ENCODE results near the gene KIFC1. TPM values are rescaled to one million over a fixed set of nuclear protein-coding genes. Genes with fewer than 3 reads are reported as not detected.
A peak's percentile ranks its signal among the peaks of the same experiment; 100 is the strongest.

KIFC1 gene
- total and polyA plus RNA-seq, 9 of the 15 experiments (the other 6 are each of a cell fraction or from before 2014, with no cell fraction given), result 1.3 to 95.2 (median 76.9) TPM

GRCh38 chr6:33391278-33391921, at the start of gene KIFC1 (continued):
- TF ChIP-seq AFF1 (IDR thresholded peaks at IDR 0.05; ENCODE audit: low read depth in 1 of 2, partially characterized antibody in 2 of 2) (no peak), PHF8 (IDR thresholded peaks at IDR 0.05; ENCODE audit: borderline replicate concordance, low read length) (peak; percentile 53; the same call in 1 of the 2 replicates), ZNF57 (CRISPR knock-in tag; IDR thresholded peaks at IDR 0.05) (no peak), SAP30 (IDR thresholded peaks at IDR 0.05; ENCODE audit: borderline replicate concordance, insufficient read depth, low read depth, low read length, poor library complexity, severe bottlenecking) (no peak), ZNF175 (CRISPR knock-in tag; IDR thresholded peaks at IDR 0.05; ENCODE audit: low read depth) (no peak), HDAC8 (tag; IDR thresholded peaks at IDR 0.05) (no peak), CHD4 (IDR thresholded peaks at IDR 0.05; ENCODE audit: insufficient read depth, insufficient replicate concordance, low read depth, low read length, poor library complexity, severe bottlenecking) (no peak), MYNN (IDR thresholded peaks at IDR 0.05) (peak; percentile 8; the same call in 1 of the 2 replicates), MYNN (CRISPR knock-in tag; IDR thresholded peaks at IDR 0.05) (no peak), NBN (IDR thresholded peaks at IDR 0.05; ENCODE audit: low read depth) (peak; percentile 90), HDAC3 (IDR thresholded peaks at IDR 0.05; ENCODE audit: borderline replicate concordance, partially characterized antibody) (no peak), ZNF197 (CRISPR knock-in tag; IDR thresholded peaks at IDR 0.05; ENCODE audit: low read depth) (0 out of 2 replicates have a peak, but pooled peaks have one; percentile 64), ZNF518B (CRISPR knock-in tag; IDR thresholded peaks at IDR 0.05) (no peak), RBM14 (IDR thresholded peaks at IDR 0.05; ENCODE audit: borderline replicate concordance, insufficient read depth, low read depth, low read length) (no peak)
- TF ChIP-seq, protein P1, sequence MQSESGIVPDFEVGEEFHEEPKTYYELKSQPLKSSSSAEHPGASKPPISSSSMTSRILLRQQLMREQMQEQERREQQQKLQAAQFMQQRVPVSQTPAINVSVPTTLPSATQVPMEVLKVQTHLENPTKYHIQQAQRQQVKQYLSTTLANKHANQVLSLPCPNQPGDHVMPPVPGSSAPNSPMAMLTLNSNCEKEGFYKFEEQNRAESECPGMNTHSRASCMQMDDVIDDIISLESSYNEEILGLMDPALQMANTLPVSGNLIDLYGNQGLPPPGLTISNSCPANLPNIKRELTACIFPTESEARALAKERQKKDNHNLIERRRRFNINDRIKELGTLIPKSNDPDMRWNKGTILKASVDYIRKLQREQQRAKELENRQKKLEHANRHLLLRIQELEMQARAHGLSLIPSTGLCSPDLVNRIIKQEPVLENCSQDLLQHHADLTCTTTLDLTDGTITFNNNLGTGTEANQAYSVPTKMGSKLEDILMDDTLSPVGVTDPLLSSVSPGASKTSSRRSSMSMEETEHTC (IDR thresholded peaks at IDR 0.05), result no peak; the same call in 1 of the 2 replicates
- TF ChIP-seq, protein P2, sequence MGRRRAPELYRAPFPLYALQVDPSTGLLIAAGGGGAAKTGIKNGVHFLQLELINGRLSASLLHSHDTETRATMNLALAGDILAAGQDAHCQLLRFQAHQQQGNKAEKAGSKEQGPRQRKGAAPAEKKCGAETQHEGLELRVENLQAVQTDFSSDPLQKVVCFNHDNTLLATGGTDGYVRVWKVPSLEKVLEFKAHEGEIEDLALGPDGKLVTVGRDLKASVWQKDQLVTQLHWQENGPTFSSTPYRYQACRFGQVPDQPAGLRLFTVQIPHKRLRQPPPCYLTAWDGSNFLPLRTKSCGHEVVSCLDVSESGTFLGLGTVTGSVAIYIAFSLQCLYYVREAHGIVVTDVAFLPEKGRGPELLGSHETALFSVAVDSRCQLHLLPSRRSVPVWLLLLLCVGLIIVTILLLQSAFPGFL (CRISPR knock-in tag; IDR thresholded peaks at IDR 0.05), result no peak
